Tibial nerve (tissue), 4 donors: ENCODE data around the gene FIGLA. TPM values are rescaled to one million over a fixed set of nuclear protein-coding genes. Genes with fewer than 3 reads are reported as not detected.

ENCODE experiments used
- DNase-seq, 2 donors: peaks; one replicate each; pipeline ENCODE4 v3.0.0-alpha.2; 2019; ENCODE audit warnings: low spot score in 2 of 2
- H3K27ac ChIP-seq, 4 donors: fragments of 200-600 bp; sonication (generic) in 3 of 4; one replicate each; pipeline ENCODE4 v1.5.1; 2017 to 2019; ENCODE audit warnings: mild to moderate bottlenecking in 1 of 4
- H3K27me3 ChIP-seq, 2 donors: fragments of 200-600 bp; sonication (generic) in 1 of 2; one replicate each; pipeline versions ENCODE4 v1.5.1 to v1.6.0; 2017 to 2019
- H3K36me3 ChIP-seq, 3 donors: fragments of 200-600 bp; sonication (generic); one replicate each; pipeline ENCODE4 v1.5.1; 2018 to 2019
- H3K4me1 ChIP-seq, 4 donors: fragments of 200-600 bp; sonication (generic) in 3 of 4; one replicate each; pipeline ENCODE4 v1.5.1; 2017 to 2019
- H3K4me3 ChIP-seq, 4 donors: fragments of 200-600 bp; sonication (generic) in 3 of 4; one replicate each; pipeline ENCODE4 v1.5.1; 2017 to 2019; ENCODE audit warnings: mild to moderate bottlenecking in 1 of 4, moderate library complexity in 1 of 4
- H3K9me3 ChIP-seq, 4 donors: fragments of 200-600 bp; sonication (generic) in 3 of 4; one replicate each; pipeline ENCODE4 v1.5.1; 2017 to 2019
- EP300 ChIP-seq, 2 donors: sonication (generic); formaldehyde crosslinking; IDR thresholded peaks; one replicate each; pipeline ENCODE4 v1.6.1; 2017; ENCODE audit warnings: antibody characterized with exemption in 2 of 2, mild to moderate bottlenecking in 1 of 2
- POLR2A ChIP-seq, 2 donors: fragments of 450-650 bp; IDR thresholded peaks; one replicate each; pipeline ENCODE4 v1.6.1; 2017; ENCODE audit warnings: antibody characterized with exemption in 2 of 2, mild to moderate bottlenecking in 2 of 2, moderate library complexity in 2 of 2
- WGBS, 2 donors: methylation state at CpG; one replicate each; pipeline ENCODE4 v1.1.5; 2018; 5-methylcytosine and 5-hydroxymethylcytosine counted together
- total RNA-seq, 4 donors: library from RNA; depleted of rRNA; stranded (reverse); fragments of >200 nt; gene quantifications; one replicate each; pipeline ENCODE4 v1.1.0, GENCODE V29; 2016
- TF ChIP-seq, protein P1 (sequence below), 5 experiments: fragments of 200-600 bp in 3 of 5; fragments of 450-650 bp in 2 of 5; sonication (generic) in 3 of 5; IDR thresholded peaks; one replicate each; pipeline ENCODE4 v1.5.1; 2016 to 2019; ENCODE audit warnings: antibody characterized with exemption in 5 of 5, mild to moderate bottlenecking in 3 of 5, moderate library complexity in 2 of 5

The FIGLA gene, protein sequence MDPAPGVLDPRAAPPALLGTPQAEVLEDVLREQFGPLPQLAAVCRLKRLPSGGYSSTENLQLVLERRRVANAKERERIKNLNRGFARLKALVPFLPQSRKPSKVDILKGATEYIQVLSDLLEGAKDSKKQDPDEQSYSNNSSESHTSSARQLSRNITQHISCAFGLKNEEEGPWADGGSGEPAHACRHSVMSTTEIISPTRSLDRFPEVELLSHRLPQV
- not detected for total RNA-seq

DNA sequence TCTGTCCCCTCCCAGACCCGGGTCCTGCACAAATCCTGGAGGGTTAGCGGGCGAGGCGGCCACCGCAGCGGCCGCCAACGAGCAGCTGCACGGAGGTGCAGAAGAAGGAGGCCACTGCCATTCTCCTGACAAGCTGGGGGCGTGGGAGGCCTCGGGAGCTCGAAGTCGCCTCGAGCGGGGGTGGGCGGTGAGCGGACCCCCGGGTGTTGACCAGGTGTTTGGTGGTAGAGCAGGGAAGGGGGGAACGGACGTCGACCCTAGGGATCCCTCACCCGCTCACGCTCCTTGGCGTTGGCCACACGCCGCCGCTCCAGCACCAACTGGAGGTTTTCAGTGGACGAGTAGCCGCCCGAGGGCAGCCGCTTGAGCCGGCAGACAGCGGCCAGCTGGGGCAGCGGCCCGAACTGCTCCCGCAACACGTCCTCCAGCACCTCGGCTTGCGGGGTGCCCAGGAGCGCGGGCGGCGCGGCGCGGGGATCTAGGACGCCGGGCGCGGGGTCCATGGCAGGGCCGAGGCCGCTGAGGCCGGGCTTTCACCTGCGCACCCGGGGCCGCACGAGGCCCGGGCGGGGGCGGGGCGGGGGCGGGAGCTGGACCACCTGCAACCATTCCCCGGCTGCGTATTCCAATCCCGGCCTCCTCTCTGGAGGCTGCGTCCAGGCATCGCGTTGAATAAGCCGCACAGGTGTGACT is at the start of gene FIGLA:
Gene FIGLA (minus strand): TSS at position 508 of the 693 bp plus-strand sequence. CDS start 5 bp downstream, at position 503.
- Histone ChIP-seq H3K9me3 (no peaks in the 10 kb centered on the region), H3K4me1 (peaks cover 0 to 16% (median 3%) of the 10 kb centered on the region in 4 donors), H3K36me3 (no peaks in the 10 kb centered on the region), H3K27me3 (peaks cover 0 to 59% of the 10 kb centered on the region in 2 donors), H3K4me3 (peak within 1 kb of the TSS in 2 of 4 donors; percentile 23 to 38), H3K27ac (no peak within 1 kb of the TSS)
- TF ChIP-seq EP300 (IDR thresholded peaks at IDR 0.05) (no peak), POLR2A (IDR thresholded peaks at IDR 0.05) (no peak)
- TF ChIP-seq, protein P1, sequence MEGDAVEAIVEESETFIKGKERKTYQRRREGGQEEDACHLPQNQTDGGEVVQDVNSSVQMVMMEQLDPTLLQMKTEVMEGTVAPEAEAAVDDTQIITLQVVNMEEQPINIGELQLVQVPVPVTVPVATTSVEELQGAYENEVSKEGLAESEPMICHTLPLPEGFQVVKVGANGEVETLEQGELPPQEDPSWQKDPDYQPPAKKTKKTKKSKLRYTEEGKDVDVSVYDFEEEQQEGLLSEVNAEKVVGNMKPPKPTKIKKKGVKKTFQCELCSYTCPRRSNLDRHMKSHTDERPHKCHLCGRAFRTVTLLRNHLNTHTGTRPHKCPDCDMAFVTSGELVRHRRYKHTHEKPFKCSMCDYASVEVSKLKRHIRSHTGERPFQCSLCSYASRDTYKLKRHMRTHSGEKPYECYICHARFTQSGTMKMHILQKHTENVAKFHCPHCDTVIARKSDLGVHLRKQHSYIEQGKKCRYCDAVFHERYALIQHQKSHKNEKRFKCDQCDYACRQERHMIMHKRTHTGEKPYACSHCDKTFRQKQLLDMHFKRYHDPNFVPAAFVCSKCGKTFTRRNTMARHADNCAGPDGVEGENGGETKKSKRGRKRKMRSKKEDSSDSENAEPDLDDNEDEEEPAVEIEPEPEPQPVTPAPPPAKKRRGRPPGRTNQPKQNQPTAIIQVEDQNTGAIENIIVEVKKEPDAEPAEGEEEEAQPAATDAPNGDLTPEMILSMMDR (IDR thresholded peaks at IDR 0.05) = no peak
- 4 to 5% methylated on average over 15 to 41 of the region's 69 CpGs for WGBS, 2 donors
- DNase-seq = no peak

DNA sequence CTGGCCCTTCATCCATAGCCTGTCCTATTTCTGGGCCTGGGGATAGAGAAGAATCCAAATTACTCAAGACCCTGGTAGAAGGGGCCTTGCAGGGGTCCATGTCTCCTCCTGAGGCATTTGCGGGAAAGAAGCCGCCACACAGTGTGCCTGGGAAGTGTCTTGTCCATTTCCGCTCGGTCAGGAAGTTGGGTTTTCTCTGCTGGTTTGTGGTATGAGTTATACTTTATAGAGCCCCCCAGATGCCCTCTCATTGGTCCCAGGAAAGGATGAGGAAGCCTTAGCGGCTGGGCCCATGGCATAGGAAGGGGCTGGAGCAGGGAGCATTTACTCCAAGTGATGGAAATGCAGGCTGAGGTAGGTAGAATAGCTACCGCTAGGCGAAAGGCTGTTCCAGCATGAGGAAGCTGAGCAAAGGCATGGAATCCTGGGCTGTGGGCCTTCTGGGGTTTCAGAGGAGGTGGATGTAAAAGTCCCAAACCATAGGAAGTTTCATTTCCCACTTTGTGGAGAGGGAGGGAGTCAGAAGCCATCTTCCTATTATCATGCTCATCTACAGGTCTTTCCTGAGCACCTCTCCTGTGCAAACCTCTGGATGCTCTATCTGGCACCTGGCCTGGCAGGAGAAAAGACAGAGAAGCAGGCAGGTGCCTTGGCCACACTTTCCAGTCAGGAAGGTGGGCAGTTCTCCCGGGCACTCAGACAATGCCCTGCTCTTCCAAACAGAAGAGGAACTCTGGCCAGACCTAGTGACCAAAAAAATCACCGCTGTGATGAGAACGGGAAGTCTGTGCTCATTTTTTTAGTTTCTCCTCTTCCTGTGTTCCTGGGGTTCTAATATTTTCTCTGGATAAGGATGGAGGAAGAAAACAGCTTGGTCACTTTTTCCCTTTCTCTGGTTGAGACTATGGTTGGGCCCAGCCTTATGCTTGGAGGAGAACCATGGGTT is 47.8 kb upstream of the FIGLA start:
- Histone ChIP-seq H3K36me3 (no peaks in the 10 kb centered on the region), H3K9me3 (peaks cover 0 to 3% (median 0%) of the 10 kb centered on the region in 4 donors), H3K4me1 (no peaks in the 10 kb centered on the region), H3K4me3 (no peak overlapping the region), H3K27ac (no peak overlapping the region), H3K27me3 (no peaks in the 10 kb centered on the region)
- TF ChIP-seq POLR2A (IDR thresholded peaks at IDR 0.05) (no peak), EP300 (IDR thresholded peaks at IDR 0.05) (no peak)
- TF ChIP-seq, protein P1 (IDR thresholded peaks at IDR 0.05) = no peak
- DNase-seq = no peak
- WGBS, 2 donors = 81 to 85% methylated on average over 10 of the region's 10 CpGs

DNA sequence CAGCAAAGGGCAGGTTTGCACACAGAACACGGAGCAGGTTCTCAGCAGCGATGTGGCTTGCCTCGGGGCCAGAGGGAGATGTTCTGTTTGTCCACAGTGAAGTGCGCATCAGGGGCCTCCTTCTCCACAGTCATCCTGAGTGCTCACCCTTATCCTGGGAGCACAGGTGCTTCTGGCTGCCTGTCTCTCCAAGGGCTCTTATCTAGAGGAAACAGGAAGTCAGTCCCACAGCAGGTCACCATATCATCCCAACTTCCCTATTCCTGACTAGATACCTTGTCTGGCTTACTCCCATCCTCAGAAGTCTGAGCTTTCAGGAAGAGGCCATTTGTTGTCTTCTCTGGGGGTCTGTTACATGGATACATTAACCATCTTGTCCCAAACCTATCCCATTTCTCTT is 45.2 kb upstream of the FIGLA start, which contains the start of gene CD207:
Gene CD207 (minus strand): TSS at position 174 of the 400 bp plus-strand sequence. CDS start 40 bp downstream, at position 134.
- H3K4me1 ChIP-seq = no peaks in the 10 kb centered on the region
- TF ChIP-seq, protein P1 (IDR thresholded peaks at IDR 0.05) = no peak
- TF ChIP-seq POLR2A (IDR thresholded peaks at IDR 0.05) (no peak), EP300 (IDR thresholded peaks at IDR 0.05) (no peak)
- DNase-seq = no peak
- H3K9me3 ChIP-seq = peaks cover 0 to 3% (median 0%) of the 10 kb centered on the region in 4 donors
- no peak within 1 kb of the TSS for H3K4me3 ChIP-seq
- no peak within 1 kb of the TSS for H3K27ac ChIP-seq
- no peaks in the 10 kb centered on the region for H3K36me3 ChIP-seq
- no peaks in the 10 kb centered on the region for H3K27me3 ChIP-seq
- 91 to 94% methylated on average over 4 of the region's 4 CpGs for WGBS, 2 donors

DNA sequence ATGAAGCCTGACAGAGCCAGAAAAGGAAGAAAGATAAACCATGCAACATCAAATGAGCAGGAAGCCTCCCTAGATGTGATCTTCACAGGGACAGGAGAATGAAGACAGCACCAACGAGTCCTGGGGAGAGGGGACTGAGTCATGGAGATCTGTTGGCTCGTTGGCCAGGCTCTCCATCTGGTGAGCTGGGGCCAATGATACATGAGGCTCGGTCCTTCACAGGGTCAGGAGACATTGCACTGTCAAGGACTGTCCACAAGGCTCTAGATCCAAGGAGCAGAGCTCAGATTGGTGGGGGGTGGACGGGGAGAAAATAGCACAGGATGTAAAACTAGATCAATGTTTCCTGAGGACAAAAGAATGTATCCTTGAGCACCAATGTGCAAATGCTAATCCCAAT is 44.4 kb upstream of the FIGLA start:
- no peaks in the 10 kb centered on the region for H3K36me3 ChIP-seq
- WGBS, 2 donors = 76 to 77% methylated on average over 4 of the region's 4 CpGs
- H3K27me3 ChIP-seq = no peaks in the 10 kb centered on the region
- TF ChIP-seq, protein P1 (IDR thresholded peaks at IDR 0.05) = no peak
- TF ChIP-seq EP300 (IDR thresholded peaks at IDR 0.05) (no peak), POLR2A (IDR thresholded peaks at IDR 0.05) (no peak)
- H3K27ac ChIP-seq = no peak overlapping the region
- H3K4me1 ChIP-seq = no peaks in the 10 kb centered on the region
- DNase-seq = no peak
- peaks cover 0 to 3% (median 0%) of the 10 kb centered on the region in 4 donors for H3K9me3 ChIP-seq
- H3K4me3 ChIP-seq = no peak overlapping the region
